Measurements from ENCODE around the gene CCDC81.
"Not testable (repeated sequence)": the region's sequence is repeated elsewhere in the genome, so short reads cannot be mapped to it uniquely, and the experiment has no call there.

CCDC81 gene

DNA sequence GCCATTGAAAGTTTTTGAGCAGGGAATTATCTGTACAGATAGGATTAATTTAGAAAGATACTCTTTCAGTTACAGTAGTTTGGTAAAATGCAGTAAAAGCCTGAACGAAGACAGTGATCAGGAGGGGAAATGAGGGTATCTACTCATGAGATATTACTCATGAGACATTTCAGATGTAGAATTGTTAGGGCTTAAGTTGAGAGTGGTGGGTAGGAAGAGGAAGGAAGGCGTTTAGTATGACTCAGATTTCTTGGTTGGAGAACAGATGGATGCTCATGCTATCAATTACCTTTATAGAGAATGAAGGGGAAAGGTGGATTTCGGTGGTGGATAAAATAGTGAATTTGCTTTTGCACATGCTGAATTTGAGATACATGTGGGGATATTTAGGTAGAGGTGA lies 15.8 kb downstream of the CCDC81 start:
- peak; percentile 65 for DNase-seq

DNA sequence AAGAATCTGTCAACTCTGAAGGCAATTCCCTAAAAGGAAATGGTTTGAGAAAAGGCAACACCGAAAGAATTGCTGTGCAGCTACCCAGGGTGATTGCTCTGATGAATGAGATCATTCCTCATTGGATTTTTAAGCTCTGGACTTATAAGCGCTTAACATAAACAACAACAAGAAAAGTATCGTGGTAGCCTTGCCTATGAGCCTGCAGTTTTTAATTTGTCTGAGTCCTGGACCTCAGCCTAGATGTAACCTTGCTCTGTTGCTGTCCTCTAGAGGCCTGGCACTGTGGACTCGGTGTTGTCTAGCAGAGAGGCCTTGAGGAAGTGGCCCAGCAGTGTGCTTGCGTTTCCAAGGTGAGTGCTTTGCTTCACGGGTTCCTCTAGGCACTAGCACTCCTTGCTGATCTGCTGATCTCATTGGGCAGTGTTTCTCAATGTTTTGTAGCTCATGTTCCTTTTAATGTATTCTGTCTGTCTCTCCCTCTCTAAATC lies 20.4 kb downstream of the CCDC81 start:
- DNase-seq = no peak

DNA sequence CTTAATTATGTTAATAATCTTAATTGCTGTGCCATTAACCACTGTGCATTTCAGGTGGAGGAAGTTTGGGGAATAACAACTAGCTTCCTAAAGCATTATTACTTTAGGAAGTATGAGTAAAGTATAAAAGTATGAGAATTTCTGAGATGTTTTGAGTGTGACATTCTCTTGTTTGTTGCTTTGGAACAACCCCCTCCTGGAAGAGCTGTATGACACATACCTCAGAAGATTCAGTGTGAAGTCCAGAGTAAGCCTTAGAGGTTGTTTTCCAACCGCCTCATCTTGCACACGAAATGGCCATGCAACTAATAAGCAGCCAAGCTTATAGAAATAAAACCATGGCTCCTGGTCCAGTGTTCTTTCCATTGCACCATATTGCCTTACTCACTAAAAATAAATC lies 21.7 kb downstream of the CCDC81 start:
- DNase-seq = no peak

DNA sequence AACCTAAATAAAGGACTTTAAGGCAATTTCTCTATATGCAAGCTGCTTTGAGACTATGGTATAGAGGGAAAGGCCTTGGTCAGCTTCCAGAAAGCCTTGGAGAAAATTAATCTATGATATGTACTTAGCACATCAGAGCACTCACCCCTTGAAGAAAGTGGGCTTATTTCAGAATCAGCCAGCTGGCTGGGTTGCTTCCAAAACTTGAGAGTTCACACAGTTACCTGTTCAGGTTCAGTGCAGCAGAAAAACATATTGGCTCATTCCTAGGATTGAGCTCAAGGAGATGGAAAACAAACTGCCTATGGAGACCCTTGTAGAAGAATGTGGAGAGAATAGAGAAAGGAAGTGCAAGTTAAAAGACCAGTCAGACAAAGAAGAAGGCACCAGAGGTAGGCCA lies 22.7 kb downstream of the CCDC81 start:
- DNase-seq = no peak

DNA sequence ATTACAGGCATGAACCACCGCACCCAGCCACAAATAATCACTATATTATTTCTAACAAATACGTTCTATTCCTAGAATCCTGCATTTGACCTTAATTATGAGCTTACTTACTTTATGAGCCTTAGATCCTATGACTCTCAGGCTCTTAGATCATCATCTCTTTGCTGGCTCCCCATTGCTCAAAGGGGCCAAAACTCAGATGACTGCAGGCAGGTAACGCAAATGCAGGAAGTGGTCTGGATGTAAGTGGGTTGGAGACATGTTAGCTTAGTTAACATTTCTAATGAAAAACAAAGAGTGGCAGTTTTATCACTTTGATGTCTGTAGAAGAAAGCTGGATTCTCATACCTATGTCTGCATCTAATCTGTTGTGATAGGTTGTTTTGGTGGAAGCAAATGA lies 23.4 kb downstream of the CCDC81 start:
- DNase-seq = no peak

DNA sequence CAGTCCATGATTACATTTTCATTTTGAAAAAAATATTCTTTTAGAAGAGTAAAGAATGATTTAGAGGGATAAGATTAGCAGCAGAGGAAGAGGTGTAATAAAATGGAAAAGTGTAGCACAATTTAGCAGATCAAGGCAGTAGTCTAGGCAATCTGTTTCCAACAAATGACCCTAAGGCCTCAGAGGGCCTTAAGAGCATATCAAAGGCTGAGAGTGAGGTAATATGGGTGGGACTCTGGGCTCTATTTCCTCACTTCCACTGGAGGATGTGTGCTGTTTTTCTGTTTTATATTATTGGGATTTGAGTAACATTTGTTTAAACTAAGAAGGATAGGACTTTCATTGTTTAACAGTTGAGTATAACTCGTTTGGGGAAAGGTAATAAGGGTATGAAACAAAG lies 28.8 kb downstream of the CCDC81 start:
- no peak for DNase-seq

DNA sequence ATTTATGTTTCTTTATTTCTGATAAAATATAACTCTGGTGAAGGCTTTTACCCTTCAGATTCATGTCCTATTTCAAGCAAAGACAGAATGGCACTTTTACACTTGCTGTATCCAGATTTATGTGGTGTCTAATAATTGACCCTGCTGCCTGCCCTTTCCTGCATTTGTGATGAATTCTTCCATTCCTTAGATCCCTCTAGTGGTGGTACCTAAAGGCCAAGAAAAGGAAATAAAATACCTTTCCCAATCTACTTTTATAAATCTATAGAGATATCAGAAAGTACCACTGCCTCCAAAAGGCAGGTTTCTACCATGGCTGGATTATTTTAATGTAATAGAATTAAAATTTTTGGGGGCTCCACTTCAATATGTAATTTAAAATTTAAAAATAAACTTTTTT lies 34.2 kb downstream of the CCDC81 start:
- no peak for DNase-seq

DNA sequence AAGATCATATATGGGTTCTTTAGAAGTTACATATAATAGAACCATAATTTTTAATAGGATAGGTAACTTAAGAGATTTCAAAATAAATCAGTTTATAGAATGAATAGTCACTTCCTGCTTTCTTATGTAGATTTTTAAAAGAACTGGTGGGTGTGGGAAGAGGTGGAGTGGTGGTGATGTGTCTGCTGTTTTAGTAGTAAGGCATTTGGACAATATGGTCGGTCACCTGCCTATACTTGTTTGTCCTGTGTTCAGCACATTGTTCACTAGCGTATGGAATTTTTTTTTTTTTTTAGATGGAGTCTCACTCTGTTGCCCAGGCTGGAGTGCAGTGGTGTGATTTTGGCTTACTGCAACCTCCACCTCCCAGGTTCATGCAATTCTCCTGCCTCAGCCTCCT lies 39.3 kb downstream of the CCDC81 start:
- DNase-seq = no peak

DNA sequence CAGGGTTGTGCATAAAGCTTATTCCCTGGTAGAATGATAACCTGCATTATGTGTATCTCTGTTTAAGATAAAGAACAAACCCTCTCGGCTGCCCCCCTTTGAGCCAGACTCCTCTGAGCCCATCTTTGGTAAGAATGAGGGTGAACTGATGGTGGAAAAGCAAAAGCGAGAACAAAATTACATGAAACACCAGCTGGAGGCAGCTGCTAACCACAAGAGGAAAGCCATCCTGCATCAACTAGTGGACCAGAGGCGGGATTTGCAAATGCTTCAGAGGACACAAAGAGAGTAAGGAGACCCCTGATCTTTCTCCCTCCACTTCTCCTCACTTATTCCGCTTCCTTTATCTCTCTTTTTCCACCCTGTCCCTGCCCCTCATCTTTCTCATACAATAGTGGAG lies 40.3 kb downstream of the CCDC81 start:
- DNase-seq = no peak

DNA sequence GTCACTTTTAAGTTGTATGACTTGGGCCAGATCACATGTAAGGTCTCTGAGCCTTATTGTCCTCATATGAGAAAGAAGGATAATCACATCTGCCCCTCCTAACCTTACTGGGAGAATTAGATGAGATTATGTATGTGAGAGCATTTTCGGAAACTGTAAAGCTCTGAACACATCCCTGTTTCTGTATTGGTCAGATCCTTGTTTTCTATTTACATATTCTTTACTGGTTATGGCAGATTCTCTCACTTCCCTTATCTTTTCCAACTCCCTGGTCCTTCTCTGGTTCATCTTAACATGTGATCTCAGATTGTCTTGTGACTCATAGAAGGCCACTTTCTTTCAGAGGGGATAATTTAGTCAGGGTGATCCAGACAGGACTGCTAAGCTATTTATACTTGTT lies 41.8 kb downstream of the CCDC81 start:
- DNase-seq = no peak

DNA sequence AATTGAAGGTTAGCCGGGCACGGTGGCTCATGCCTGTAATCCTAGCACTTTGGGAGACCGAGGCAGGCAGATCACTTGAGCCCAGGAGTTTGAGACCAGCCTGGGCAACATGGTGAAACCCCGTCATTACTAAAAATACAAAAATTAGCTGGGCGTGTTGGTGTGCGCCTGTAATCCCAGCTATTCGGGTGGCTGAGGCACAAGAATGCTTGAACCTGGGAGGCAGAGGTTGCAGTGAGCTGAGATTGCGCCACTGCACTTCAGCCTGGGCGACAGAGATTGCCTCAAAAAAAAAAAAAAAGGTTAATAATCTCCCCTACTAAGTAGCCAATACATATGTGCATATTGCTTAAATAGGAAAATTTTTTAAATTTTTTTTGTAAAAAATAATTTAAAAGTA lies 42.3 kb downstream of the CCDC81 start:
- DNase-seq = not testable (repeated sequence)

DNA sequence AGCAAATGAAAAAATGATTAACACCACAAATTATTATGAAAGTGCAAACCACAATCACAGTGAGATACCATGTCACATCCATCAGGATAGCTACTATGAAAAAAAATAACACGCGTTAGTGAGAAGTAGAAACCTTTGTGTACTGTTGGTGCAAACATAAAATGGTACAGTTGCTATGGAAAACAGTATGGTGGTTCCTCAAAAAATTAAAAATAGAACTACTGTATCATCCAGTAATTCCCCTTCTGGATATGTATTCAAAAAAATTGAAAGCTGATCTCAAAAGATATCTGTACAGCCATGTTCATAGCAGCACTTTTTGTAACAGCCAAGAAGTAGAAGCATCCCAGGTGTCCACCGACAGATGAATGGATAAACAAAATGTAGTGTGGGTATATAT lies 43.4 kb downstream of the CCDC81 start:
- no peak for DNase-seq

DNA sequence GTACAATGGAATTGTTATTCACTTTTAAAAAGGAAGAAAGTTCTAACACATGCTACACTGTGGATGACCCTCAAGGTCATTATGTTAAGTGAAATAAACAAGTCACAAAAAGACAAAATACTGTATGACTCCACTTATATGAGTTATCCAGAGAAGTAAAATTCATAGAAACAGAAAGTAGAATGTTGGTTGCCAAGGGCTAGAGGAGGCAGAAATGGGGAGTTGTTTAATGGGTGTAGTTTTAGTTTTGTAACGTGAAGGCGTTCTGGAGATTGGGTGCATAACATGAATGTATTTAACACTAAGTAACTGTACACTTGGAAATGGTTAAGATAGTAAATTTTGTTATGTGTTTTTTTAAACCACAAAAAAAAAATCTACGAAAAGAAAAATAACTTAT lies 43.8 kb downstream of the CCDC81 start:
- no peak for DNase-seq

DNA sequence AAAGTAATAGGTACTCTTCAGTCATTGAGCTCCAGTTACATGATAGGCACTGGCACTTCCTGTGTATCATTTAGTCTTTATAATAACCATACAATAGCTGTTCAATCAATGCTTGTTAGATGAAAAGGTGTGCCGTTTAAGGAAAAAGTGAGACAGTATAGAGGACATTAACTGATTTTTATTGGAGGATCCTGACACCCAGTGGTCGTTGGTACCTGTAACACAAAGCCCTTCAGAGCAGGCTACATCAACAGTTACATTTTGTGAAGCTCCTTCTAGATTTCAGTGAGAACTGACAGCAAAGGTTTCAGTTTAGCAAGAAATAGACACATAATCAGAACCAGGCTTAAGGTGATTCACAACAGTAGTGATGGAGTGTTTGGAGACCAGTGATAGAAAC lies 44.2 kb downstream of the CCDC81 start:
- peak; percentile 80 for DNase-seq

DNA sequence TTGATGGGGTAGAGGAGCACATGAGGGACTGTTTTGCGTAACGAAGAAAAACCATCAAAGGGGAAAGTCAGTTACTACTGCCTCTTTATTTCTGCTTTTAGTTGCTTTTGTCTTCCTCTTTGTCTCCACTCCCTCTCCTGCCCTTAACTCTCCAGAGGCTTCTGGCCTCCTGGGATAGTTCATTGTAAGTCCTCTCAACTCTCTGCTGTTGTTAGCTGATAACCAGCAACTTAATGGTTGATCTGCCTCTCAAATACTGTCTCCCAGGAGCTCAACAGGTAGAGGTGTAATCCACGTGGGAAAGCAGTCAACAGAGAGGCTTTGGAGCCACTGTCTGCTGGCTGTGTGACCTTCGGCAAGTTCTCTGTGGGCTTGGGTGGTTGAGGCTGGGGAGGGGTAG lies 47.3 kb downstream of the CCDC81 start:
- no peak for DNase-seq

DNA sequence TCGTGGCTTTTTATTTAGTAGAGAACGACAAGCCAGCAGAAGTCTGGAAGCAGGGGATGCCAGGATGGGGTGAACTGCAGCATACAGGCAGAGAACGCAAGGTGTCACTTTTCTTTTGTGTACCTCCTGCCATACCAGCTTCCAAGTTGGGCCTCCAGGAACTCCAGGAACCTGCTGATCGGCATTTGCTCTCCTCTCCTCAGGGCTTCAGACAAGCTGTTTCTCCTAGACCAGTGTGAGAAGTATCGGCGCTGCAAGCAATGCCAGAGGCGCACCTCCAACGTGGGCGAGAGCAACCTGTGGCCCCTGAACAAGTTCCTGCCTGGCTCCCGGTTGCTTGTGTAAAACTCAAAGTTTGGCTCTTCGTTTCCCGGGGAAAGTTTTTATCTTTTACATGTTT lies 47.7 kb downstream of the CCDC81 start:
- DNase-seq = no peak

DNA sequence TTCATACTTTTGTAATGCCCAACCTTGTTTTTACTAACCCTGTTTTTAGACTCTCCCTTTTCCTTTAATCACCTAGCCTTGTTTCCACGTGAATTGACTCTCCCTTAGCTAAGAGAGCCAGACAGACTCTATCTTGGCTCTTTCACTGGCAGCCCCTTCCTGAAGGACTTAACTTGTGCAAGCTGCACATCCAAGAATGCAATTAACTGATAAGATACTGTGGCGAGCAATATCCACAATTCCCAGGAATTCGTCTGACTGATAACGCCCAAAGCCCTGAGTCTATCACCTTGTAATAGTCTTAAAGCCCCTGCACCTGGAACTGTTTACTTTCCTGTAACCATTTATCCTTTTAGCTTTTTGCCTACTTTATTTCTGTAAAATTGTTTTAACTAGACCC lies 48.8 kb downstream of the CCDC81 start:
- DNase-seq = not testable (repeated sequence)

DNA sequence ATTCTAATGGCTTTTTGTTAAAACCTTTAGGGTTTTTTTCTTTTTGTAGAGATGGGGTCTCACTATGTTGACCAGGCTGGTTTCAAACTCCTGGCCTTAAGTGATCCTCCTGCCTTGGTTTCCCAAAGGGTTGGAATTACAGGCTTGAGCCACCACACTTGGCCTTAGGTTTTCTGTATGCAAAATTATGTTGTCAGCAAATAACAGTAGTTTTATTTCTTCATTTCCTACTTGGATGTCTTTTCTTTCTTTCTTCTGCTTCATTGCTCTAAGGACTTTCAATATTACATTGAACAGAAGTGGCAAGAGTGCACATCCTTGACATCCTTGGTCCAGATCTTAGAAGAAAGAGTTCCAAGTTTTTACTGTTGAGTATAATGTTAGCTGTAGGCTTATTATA lies 52.8 kb downstream of the CCDC81 start:
- DNase-seq = no peak

DNA sequence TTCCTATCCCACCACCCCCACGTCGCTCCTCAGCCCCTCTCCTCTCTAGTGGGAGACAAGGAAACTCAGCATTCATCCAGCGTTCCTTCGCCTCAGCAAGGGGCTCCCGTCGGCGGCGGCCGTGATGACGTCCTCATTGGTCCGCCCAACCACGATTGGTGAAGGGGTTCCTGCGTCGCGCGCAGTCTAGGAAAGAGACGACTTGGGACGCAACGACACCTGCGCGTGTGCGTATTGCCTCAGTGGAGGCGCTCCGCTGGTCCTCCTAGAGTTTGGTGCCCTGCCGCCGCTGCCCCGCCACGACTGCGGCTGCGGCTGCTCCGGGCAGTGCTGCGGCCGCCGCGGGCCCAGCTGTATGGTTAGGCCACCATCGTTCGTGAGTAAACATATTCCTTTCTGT lies 56.6 kb downstream of the CCDC81 start:
- no peak for DNase-seq

DNA sequence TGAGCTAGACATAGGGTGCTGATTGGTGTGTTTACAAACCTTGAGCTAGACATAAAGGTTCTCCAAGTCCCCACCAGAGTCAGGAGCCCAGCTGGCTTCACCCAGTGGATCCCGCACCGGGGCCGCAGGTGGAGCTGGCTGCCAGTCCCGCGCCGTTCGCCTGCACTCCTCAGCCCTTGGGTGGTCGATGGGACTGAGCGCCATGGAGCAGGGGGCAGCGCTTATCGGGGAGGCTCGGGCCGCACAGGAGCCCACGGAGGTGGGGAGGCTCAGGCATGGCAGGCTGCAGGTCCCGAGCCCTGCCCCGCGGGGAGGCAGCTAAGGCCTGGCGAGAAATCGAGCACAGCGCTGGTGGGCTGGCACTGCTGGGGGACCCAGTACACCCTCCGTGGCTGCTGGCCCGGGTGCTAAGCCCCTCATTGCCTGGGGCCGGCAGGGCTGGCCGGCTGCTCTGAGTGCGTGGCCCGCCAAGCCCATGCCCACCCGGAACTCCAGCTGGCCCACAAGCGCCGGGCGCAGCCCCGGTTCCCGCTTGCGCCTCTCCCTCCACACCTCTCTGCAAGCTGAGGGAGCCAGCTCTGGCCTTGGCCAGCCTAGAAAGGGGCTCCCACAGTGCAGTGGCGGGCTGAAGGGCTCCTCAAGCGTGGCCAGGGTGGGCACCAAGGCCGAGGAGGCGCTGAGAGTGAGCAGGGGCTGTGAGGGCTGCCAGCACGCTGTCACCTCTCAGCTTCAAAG lies 58.8 kb downstream of the CCDC81 start:
- not testable (repeated sequence) for DNase-seq

DNA sequence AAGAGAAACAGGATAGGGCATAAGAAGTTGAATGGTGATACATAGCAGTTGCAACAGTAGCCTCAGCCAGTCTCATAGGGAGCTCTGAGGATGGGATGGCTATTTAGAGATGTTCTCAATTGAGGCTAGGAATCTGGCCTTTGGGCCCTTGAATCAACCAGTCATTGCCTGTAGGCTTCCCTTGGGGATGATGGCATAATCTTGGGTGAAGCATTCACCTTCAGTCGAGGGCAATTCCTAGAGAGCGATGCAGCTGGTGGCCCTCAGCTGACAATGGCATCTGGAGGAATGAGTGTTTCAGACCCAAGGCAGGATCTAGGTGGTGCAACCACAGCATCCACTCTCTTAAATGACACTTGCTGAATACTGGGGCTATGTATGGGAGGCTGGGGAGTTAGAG lies 61.0 kb downstream of the CCDC81 start:
- DNase-seq = no peak

DNA sequence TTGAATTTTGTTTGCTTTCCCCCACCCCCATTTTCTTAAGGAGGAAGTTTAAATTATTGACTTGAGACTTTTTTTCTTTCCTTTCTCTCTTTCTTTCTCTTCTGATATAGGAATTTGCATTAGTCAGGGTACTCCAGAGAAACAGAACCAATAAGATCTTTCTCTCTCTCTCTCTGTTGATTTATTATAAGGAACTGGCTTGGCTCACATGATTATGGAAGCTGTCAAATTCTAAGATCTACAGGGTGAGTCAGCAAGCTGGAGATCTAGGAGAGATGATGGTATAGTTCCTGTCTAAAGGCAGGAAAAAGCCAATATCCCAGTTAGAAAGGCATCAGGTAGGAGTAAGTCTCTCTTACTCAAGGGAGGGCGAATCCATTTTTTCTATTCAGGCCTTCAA lies 64.0 kb downstream of the CCDC81 start:
- DNase-seq = no peak

DNA sequence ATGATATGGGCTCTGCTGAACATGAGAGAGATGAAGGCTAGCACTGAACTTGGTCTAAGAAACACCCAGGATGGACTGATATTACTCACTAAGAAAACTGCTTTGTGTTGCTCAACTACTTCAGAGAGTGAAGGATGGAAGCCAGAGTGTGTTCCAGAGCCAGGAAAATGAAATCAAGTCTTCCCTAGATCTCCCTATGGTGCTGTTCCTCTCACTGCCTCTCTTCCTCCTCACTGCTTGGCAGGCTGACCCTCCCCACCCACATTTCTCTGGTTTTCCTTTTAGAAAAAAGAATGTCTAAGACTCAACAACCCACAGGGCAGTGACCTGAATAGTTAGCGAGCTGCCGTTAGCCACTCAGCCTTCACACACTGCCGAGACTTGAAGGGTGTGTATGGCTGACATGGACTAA lies 65.6 kb downstream of the CCDC81 start:
- DNase-seq = no peak

DNA sequence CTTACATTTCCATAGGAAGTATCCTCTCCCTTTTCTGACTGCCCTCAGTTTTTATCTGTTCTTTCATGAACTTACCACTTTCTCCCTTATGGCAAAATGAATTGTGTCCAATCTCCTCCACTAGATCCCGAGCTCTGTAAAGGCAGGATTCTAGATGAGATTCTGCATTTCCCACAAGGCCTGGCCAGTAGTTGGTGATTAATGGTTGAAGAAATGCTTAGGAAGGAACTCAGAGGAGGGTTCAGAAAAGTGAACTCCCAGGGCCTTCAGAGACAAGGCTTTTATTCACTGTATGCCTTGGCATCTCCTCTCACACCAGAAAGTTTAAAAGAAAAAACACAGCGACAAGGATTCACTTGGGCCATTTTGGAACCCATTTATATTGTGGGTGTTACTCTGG lies 66.2 kb downstream of the CCDC81 start:
- no peak for DNase-seq

DNA sequence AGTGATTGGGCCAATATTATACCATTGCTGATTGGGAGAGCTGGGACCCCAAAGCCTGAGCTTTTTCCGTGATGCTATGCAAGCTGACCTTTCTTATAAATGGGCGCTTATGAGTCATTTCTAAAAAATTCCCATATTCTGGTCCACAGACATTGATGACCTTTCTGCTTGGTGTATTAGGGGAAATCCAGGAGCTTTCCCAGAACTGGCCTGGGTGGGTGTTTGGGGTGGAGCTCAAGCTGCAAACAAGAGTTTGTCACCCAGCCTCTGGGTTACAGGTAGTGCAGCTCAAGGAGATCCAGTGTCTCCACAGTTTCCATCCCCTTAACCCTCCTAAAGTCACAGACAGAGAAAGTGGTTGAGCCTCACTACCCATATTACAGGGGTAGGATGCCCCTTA lies 67.7 kb downstream of the CCDC81 start:
- DNase-seq = no peak

Data from NCI-H2171 treated with DMSO at 0.1 percent for 48 hours (cell line).